ENCODE results near the gene ZNRF1. TPM values are rescaled to one million over a fixed set of nuclear protein-coding genes. Genes with fewer than 3 reads are reported as not detected.

Gene ZNRF1
- total and polyA plus RNA-seq, 7 donors: 10.6 to 33.0 (median 16.9) TPM

DNA sequence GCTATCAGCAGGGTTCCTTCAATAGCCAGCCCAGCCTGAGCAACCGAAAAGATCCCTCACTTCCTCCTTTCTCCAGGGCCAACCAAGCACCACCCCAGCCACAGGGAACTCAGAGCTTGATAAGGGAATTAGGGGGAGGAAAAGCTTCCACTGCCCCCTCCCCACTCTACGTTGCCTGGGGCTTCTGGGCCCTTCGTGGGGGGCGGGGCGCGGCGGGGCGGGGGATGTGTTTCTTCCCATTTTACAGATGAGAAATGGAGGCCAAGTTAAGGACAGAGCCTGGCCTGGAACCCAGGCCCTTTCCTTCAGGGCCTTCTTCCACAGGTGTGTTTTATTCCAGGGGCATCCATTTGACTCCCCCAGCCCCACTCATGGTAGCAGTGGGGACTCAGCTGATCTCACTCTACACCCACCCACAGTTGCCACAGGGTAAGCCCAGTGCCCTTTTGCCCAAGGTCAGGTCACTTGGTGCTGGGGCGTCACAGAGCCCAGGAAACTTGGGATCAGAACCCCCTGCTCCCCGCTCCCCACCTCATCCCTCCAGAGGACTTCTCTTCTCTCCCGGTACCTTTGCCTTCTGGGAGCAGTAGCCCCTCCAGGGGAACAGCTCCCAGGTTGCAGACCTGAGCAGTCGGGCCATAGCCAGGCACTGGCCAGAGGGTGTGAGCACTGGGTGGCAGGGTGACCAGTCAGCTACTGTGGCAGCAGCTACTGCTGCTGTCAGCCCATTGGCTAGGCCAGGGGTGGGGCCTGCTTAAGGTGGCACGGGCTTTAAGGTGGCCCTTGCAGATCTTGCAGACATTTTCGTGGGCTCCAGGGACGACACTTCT is 117.5 kb downstream of the ZNRF1 start, which contains the start of gene LDHD:
Gene LDHD (minus strand): TSS at position 700 of the 830 bp plus-strand sequence. CDS start 60 bp downstream, at position 640.
- Histone ChIP-seq H3K27me3 (no peaks in the 10 kb centered on the region), H3K4me1 (peaks cover 0 to 36% (median 15%) of the 10 kb centered on the region in 4 donors), H3K4me3 (peak within 1 kb of the TSS; percentile 39 to 59 (median 46)), H3K27ac (peak within 1 kb of the TSS in 3 of 4 donors; percentile 33 to 58 (median 54)), H3K9me3 (no peaks in the 10 kb centered on the region), H3K36me3 (no peaks in the 10 kb centered on the region)
- 45 to 59% methylated on average over 15 of the region's 15 CpGs for WGBS, 2 donors
- TF ChIP-seq EP300 (IDR thresholded peaks at IDR 0.05): no peak
- TF ChIP-seq POLR2AphosphoS5 (IDR thresholded peaks at IDR 0.05): peak; percentile 74 to 87 (median 80)
- peak; percentile 52 to 87 for TF ChIP-seq POLR2A (IDR thresholded peaks at IDR 0.05)
- intact Hi-C loops (cut with DNase I): loop anchor here (2.0 to 10.0 kb wide), 2 partner anchors 33 to 511 kb away; partner anchors contain the start of genes GLG1 and ZFP1
- DNase-seq: peak; percentile 93

DNA sequence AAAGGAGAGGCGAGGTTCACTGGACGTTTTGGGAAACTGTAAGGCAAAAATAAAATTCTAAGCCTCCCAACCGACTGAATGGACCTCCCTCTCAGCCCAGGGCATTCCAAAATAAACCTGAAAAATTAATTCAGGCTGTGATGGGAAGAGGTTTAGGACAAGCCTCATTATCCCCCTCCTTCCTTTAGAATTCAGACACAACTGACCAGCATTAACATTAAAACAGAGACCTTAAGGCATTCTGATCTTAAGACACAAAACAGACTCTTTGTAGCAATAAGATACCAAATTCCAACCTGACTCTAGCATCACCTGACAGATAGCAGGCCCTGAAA is 118.1 kb downstream of the ZNRF1 start:
- DNase-seq: no peak
- Histone ChIP-seq H3K9me3 (peaks cover 0 to 4% (median under 1%) of the 10 kb centered on the region in 4 donors), H3K4me1 (peaks cover 0 to 30% (median 10%) of the 10 kb centered on the region in 4 donors), H3K27me3 (no peaks in the 10 kb centered on the region), H3K4me3 (peak overlapping the region; percentile 39 to 59 (median 46)), H3K36me3 (no peaks in the 10 kb centered on the region), H3K27ac (no peak overlapping the region)
- intact Hi-C loops (cut with DNase I): loop anchor here (2.0 to 10.0 kb wide), 2 partner anchors 32 to 512 kb away; partner anchors contain the start of genes GLG1 and ZFP1
- TF ChIP-seq EP300 (IDR thresholded peaks at IDR 0.05): no peak
- TF ChIP-seq POLR2AphosphoS5 (IDR thresholded peaks at IDR 0.05): no peak
- TF ChIP-seq, protein P1, sequence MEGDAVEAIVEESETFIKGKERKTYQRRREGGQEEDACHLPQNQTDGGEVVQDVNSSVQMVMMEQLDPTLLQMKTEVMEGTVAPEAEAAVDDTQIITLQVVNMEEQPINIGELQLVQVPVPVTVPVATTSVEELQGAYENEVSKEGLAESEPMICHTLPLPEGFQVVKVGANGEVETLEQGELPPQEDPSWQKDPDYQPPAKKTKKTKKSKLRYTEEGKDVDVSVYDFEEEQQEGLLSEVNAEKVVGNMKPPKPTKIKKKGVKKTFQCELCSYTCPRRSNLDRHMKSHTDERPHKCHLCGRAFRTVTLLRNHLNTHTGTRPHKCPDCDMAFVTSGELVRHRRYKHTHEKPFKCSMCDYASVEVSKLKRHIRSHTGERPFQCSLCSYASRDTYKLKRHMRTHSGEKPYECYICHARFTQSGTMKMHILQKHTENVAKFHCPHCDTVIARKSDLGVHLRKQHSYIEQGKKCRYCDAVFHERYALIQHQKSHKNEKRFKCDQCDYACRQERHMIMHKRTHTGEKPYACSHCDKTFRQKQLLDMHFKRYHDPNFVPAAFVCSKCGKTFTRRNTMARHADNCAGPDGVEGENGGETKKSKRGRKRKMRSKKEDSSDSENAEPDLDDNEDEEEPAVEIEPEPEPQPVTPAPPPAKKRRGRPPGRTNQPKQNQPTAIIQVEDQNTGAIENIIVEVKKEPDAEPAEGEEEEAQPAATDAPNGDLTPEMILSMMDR (IDR thresholded peaks at IDR 0.05): no peak
- TF ChIP-seq POLR2A (IDR thresholded peaks at IDR 0.05): no peak
- 50 to 65% methylated on average over 3 of the region's 3 CpGs for WGBS, 2 donors

DNA sequence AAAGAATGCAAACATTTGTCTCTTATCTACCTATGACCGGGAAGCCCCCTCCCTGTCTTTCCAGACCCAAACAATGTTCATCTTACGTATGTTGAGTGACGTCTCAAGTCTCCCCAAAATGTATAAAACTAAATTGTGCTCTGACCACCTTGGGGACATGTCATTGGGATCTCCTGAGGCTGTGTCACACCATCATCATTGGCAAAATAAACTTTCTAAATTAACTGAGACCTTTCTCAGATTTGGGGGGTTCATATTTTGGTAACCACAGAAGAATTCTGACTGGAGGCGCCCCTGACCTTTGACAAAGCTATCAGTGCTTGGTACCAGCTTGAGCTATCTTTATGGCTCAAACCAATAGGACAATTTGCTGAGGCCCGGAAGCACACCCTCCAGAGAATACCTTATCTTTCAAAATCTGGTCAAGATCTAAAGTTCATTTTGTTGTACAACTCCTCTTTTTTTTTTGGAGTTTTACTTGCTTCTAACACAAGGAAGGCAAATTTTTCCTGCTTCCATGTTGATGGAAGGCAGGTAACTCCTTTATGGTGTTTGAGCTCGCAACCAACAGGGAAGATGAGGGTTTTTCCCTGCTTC is 120.2 kb downstream of the ZNRF1 start:
- 71 to 91% methylated on average over 6 of the region's 6 CpGs for WGBS, 2 donors
- Histone ChIP-seq H3K4me3 (no peak overlapping the region), H3K27ac (no peak overlapping the region), H3K27me3 (no peaks in the 10 kb centered on the region), H3K9me3 (peaks cover 0 to 8% (median 4%) of the 10 kb centered on the region in 4 donors), H3K36me3 (no peaks in the 10 kb centered on the region), H3K4me1 (peaks cover 0 to 23% (median 10%) of the 10 kb centered on the region in 4 donors)
- no peak for DNase-seq
- intact Hi-C loops (cut with DNase I): loop anchor here (10.0 kb wide), 1 partner anchor 514 kb away; the partner anchor contains the start of gene GLG1
- no peak for TF ChIP-seq EP300 (IDR thresholded peaks at IDR 0.05)
- TF ChIP-seq POLR2AphosphoS5 (IDR thresholded peaks at IDR 0.05): no peak
- TF ChIP-seq, protein P1 (IDR thresholded peaks at IDR 0.05): no peak
- TF ChIP-seq POLR2A (IDR thresholded peaks at IDR 0.05): no peak

DNA sequence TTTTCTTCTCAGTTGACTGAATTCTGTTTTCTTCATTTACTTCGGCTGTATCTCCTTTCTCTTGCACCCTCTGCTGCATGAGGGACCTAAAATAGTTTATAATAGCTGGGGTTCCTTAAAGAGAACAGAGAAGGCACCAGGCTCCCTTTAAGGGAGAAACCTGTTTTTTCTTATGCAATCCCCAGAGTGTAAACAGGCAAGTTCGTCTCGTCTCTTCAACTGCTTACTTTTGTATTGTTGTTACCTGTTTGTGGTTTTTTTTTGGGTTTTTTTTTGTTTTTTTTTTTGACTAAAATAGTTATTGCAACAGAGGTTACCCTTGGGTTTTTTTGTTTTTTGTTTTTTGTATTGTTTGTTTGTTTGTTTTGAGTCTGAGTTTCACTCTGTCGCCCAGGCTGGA is 121.4 kb downstream of the ZNRF1 start:
- no peak overlapping the region for H3K4me3 ChIP-seq
- no peak overlapping the region for H3K27ac ChIP-seq
- TF ChIP-seq, protein P1 (IDR thresholded peaks at IDR 0.05): no peak
- no peak for TF ChIP-seq EP300 (IDR thresholded peaks at IDR 0.05)
- no peak for TF ChIP-seq POLR2AphosphoS5 (IDR thresholded peaks at IDR 0.05)
- no peak for TF ChIP-seq POLR2A (IDR thresholded peaks at IDR 0.05)
- peaks cover 0 to 8% (median 4%) of the 10 kb centered on the region in 4 donors for H3K9me3 ChIP-seq
- no peaks in the 10 kb centered on the region for H3K27me3 ChIP-seq
- H3K4me1 ChIP-seq: peaks cover 0 to 19% (median 9%) of the 10 kb centered on the region in 4 donors
- WGBS, 2 donors: 83 to 84% methylated on average over 4 of the region's 4 CpGs
- H3K36me3 ChIP-seq: no peaks in the 10 kb centered on the region
- no peak for DNase-seq
- intact Hi-C loops (cut with DNase I): no loop called here
